Activated CD4-positive, alpha-beta T cell treated with anti-CD3 and anti-CD28 coated beads for 36 hours (primary cell): ENCODE data around the gene PRPF18. TPM values are rescaled to one million over a fixed set of nuclear protein-coding genes. Genes with fewer than 3 reads are reported as not detected.

ENCODE experiments used
- ATAC-seq: fragments of 200-7000 bp; cut with Tn5 transposase; one replicate; pipeline ENCODE4 v1.10.0; 2021; ENCODE audit warnings: mild to moderate bottlenecking, moderate library complexity
- CTCF ChIA-PET: fragments of 350-600 bp; sonication (Branson Sonifier 250); formaldehyde crosslinking; loops from one replicate; lab custom pipeline; 2021; ENCODE audit warnings: antibody characterized with exemption; lab: Charles Lee
- POLR2A ChIA-PET: fragments of 350-600 bp; sonication (Branson Sonifier 250); formaldehyde crosslinking; loops from one replicate; lab custom pipeline; 2021; ENCODE audit warnings: antibody characterized with exemption, inconsistent platforms; lab: Charles Lee
- DNase-seq: peaks from one replicate; pipeline ENCODE4 v3.0.0-alpha.2; 2020
- H3K27ac Mint-ChIP-seq: one replicate; pipeline ENCODE4 v1.8.0; 2021; ENCODE audit warnings: mixed read lengths
- H3K27me3 Mint-ChIP-seq: one replicate; pipeline ENCODE4 v1.8.0; 2021; ENCODE audit warnings: mixed read lengths
- H3K36me3 Mint-ChIP-seq: one replicate; pipeline ENCODE4 v1.8.0; 2021; ENCODE audit warnings: low read depth, mixed read lengths
- H3K4me1 Mint-ChIP-seq: one replicate; pipeline ENCODE4 v1.8.0; 2021; ENCODE audit warnings: mixed read lengths
- H3K4me3 Mint-ChIP-seq: one replicate; pipeline ENCODE4 v1.8.0; 2021; ENCODE audit warnings: mild to moderate bottlenecking, moderate library complexity, mixed read lengths
- H3K9me3 Mint-ChIP-seq: one replicate; pipeline ENCODE4 v1.8.0; 2021; ENCODE audit warnings: low read depth, mixed read lengths
- intact Hi-C, 2 experiments: fragments of 100-400 bp; cut with DNase I in 1 of 2; cut with micrococcal nuclease in 1 of 2; formaldehyde crosslinking; loops; one replicate each; pipeline versions ENCODE4 v1.14.2 to v1.15.1; 2022 to 2024; cut with DNase I, micrococcal nuclease
- total RNA-seq, 2 experiments: library from RNA; stranded (reverse); gene quantifications; one replicate each; pipeline ENCODE4 v1.2.3, GENCODE V29; 2021

PRPF18 gene
- total RNA-seq, 2 experiments from 2014 or later, result 21.0 to 22.1 TPM

GRCh38 chr10:13571541-13571940 lies 15.2 kb upstream of the PRPF18 start:
- Mint-ChIP-seq H3K4me3 (no peak overlapping the region), H3K27ac (no peak overlapping the region), H3K36me3 (no peaks in the 10 kb centered on the region), H3K4me1 (no peaks in the 10 kb centered on the region), H3K27me3 (peaks cover 13% of the 10 kb centered on the region), H3K9me3 (peaks cover 6% of the 10 kb centered on the region)
- ATAC-seq (no peak), DNase-seq (no peak)
- intact Hi-C loops, result no loop called here
- POLR2A ChIA-PET, result no interaction called here
- CTCF ChIA-PET, result interaction anchor here (0.8 kb wide), 1 partner anchor 1466 kb away, joined by 3 read pairs; no protein-coding TSS in a partner anchor

GRCh38 chr10:13573960-13574359 lies 12.8 kb upstream of the PRPF18 start:
- Mint-ChIP-seq H3K4me3 (no peak overlapping the region), H3K36me3 (no peaks in the 10 kb centered on the region), H3K9me3 (peaks cover 6% of the 10 kb centered on the region), H3K27me3 (peaks cover 14% of the 10 kb centered on the region), H3K4me1 (no peaks in the 10 kb centered on the region), H3K27ac (no peak overlapping the region)
- ChIA-PET CTCF (interaction anchor here (1.0 kb wide), 1 partner anchor 53 kb away, joined by 3 read pairs; no protein-coding TSS in a partner anchor), POLR2A (no interaction called here)
- intact Hi-C loops, result no loop called here
- ATAC-seq (no peak), DNase-seq (no peak)

- ChIA-PET CTCF (interaction anchor here (1.6 to 2.5 kb wide), 2 partner anchors 186 to 213 kb away, joined by 4 to 9 read pairs; no protein-coding TSS in a partner anchor), POLR2A (no interaction called here)
- H3K27me3 Mint-ChIP-seq, result peaks cover 13% of the 10 kb centered on the region
- H3K9me3 Mint-ChIP-seq, result no peaks in the 10 kb centered on the region
- H3K27ac Mint-ChIP-seq, result no peak overlapping the region
- no peak overlapping the region for H3K4me3 Mint-ChIP-seq
- peaks cover 26% of the 10 kb centered on the region for H3K4me1 Mint-ChIP-seq
- peaks cover 6% of the 10 kb centered on the region for H3K36me3 Mint-ChIP-seq
- DNase-seq (no peak), ATAC-seq (no peak)
- intact Hi-C loops, result loop anchor here (5.0 to 10.0 kb wide), 4 partner anchors 600 to 1388 kb away; partner anchors contain the start of genes CDC123 (in 1 of the 2), CDNF (in 1 of the 2), HSPA14 (in 1 of the 2) and MSANTD7 (in 1 of the 2)
Observed at GRCh38 chr10:13585195-13585751, 1.5 kb upstream of the PRPF18 start.

GRCh38 chr10:13585943-13586342 lies 822 bp upstream of the PRPF18 start:
- Mint-ChIP-seq H3K9me3 (no peaks in the 10 kb centered on the region), H3K4me1 (peaks cover 28% of the 10 kb centered on the region), H3K36me3 (peaks cover 6% of the 10 kb centered on the region), H3K4me3 (no peak overlapping the region), H3K27me3 (peaks cover 10% of the 10 kb centered on the region), H3K27ac (no peak overlapping the region)
- ATAC-seq (no peak), DNase-seq (no peak)
- intact Hi-C loops, result loop anchor here (1.0 to 10.0 kb wide), 10 partner anchors 192 to 1389 kb away; partner anchors contain the start of genes MCM10 (in 2 of the 2), CDC123 (in 1 of the 2), CDNF (in 1 of the 2) and HSPA14 (in 1 of the 2)
- POLR2A ChIA-PET, result no interaction called here
- CTCF ChIA-PET, result interaction anchor here (0.6 to 2.5 kb wide), 10 partner anchors 10 to 284 kb away, joined by 3 to 9 read pairs (median 4); no protein-coding TSS in a partner anchor

- Mint-ChIP-seq H3K36me3 (peaks cover 13% of the 10 kb centered on the region), H3K9me3 (no peaks in the 10 kb centered on the region), H3K4me3 (peak overlapping the region; percentile 99), H3K27me3 (peaks cover 4% of the 10 kb centered on the region), H3K4me1 (peaks cover 29% of the 10 kb centered on the region), H3K27ac (peak overlapping the region; percentile 95)
- ATAC-seq, result no peak
- peak; percentile 9 for DNase-seq
- POLR2A ChIA-PET, result no interaction called here
- CTCF ChIA-PET, result interaction anchor here (0.6 to 2.5 kb wide), 11 partner anchors 9 to 234 kb away, joined by 3 to 9 read pairs (median 4); no protein-coding TSS in a partner anchor
- intact Hi-C loops, result loop anchor here (2.0 to 10.0 kb wide), 5 partner anchors 427 to 1390 kb away; partner anchors contain the start of genes CDC123 (in 1 of the 2), CDNF (in 1 of the 2), HSPA14 (in 1 of the 2) and MCM10 (in 1 of the 2)
Observed at GRCh38 chr10:13587391-13587790, 626 bp downstream of the PRPF18 start.

- intact Hi-C loops, result loop anchor here (5.0 to 10.0 kb wide), 4 partner anchors 595 to 1392 kb away; partner anchors contain the start of genes CDC123 (in 1 of the 2), CDNF (in 1 of the 2), HSPA14 (in 1 of the 2) and MSANTD7 (in 1 of the 2)
- H3K27ac Mint-ChIP-seq, result no peak overlapping the region
- POLR2A ChIA-PET, result no interaction called here
- peaks cover 31% of the 10 kb centered on the region for H3K4me1 Mint-ChIP-seq
- no peaks in the 10 kb centered on the region for H3K27me3 Mint-ChIP-seq
- CTCF ChIA-PET, result interaction anchor here (0.8 to 1.3 kb wide), 2 partner anchors 10 to 217 kb away, joined by 3 to 4 read pairs; no protein-coding TSS in a partner anchor
- peaks cover 23% of the 10 kb centered on the region for H3K36me3 Mint-ChIP-seq
- ATAC-seq (no peak), DNase-seq (no peak)
- no peak overlapping the region for H3K4me3 Mint-ChIP-seq
- no peaks in the 10 kb centered on the region for H3K9me3 Mint-ChIP-seq
Observed at GRCh38 chr10:13589316-13589715, 2.6 kb downstream of the PRPF18 start.

GRCh38 chr10:13590886-13591285 lies 4.1 kb downstream of the PRPF18 start:
- H3K36me3 Mint-ChIP-seq, result peaks cover 26% of the 10 kb centered on the region
- no peak overlapping the region for H3K27ac Mint-ChIP-seq
- ChIA-PET POLR2A (interaction anchor here (0.5 to 0.6 kb wide), 2 partner anchors 31 to 289 kb away, joined by 3 to 6 read pairs; no protein-coding TSS in a partner anchor), CTCF (interaction anchor here (1.0 to 1.4 kb wide), 3 partner anchors 9 to 25 kb away, joined by 3 to 5 read pairs (median 4); no protein-coding TSS in a partner anchor)
- no peaks in the 10 kb centered on the region for H3K9me3 Mint-ChIP-seq
- H3K4me3 Mint-ChIP-seq, result no peak overlapping the region
- intact Hi-C loops, result no loop called here
- DNase-seq (no peak), ATAC-seq (no peak)
- H3K27me3 Mint-ChIP-seq, result no peaks in the 10 kb centered on the region
- H3K4me1 Mint-ChIP-seq, result peaks cover 31% of the 10 kb centered on the region

GRCh38 chr10:13592306-13592705 lies 5.5 kb downstream of the PRPF18 start:
- ATAC-seq (no peak), DNase-seq (no peak)
- ChIA-PET CTCF (interaction anchor here (1.0 kb wide), 1 partner anchor 12 kb away, joined by 4 read pairs; no protein-coding TSS in a partner anchor), POLR2A (no interaction called here)
- H3K9me3 Mint-ChIP-seq, result no peaks in the 10 kb centered on the region
- peaks cover 24% of the 10 kb centered on the region for H3K4me1 Mint-ChIP-seq
- no peaks in the 10 kb centered on the region for H3K27me3 Mint-ChIP-seq
- no peak overlapping the region for H3K27ac Mint-ChIP-seq
- H3K4me3 Mint-ChIP-seq, result no peak overlapping the region
- H3K36me3 Mint-ChIP-seq, result peaks cover 28% of the 10 kb centered on the region
- intact Hi-C loops, result no loop called here

- Mint-ChIP-seq H3K4me3 (no peak overlapping the region), H3K27ac (no peak overlapping the region), H3K36me3 (peaks cover 33% of the 10 kb centered on the region), H3K4me1 (peaks cover 16% of the 10 kb centered on the region), H3K9me3 (no peaks in the 10 kb centered on the region), H3K27me3 (no peaks in the 10 kb centered on the region)
- no peak for ATAC-seq
- CTCF ChIA-PET, result no interaction called here
- intact Hi-C loops, result no loop called here
- no peak for DNase-seq
- POLR2A ChIA-PET, result interaction anchor here (0.6 kb wide), 1 partner anchor 485 kb away, joined by 3 read pairs; no protein-coding TSS in a partner anchor
Observed at GRCh38 chr10:13593535-13593934, 6.8 kb downstream of the PRPF18 start.

- Mint-ChIP-seq H3K4me1 (peaks cover 9% of the 10 kb centered on the region), H3K27ac (no peak overlapping the region), H3K4me3 (no peak overlapping the region), H3K27me3 (no peaks in the 10 kb centered on the region), H3K36me3 (peaks cover 37% of the 10 kb centered on the region), H3K9me3 (no peaks in the 10 kb centered on the region)
- no peak for ATAC-seq
- no peak for DNase-seq
- intact Hi-C loops, result no loop called here
- ChIA-PET POLR2A (no interaction called here), CTCF (no interaction called here)
Observed at GRCh38 chr10:13594641-13595040, 7.9 kb downstream of the PRPF18 start.

- intact Hi-C loops, result no loop called here
- ATAC-seq (no peak), DNase-seq (no peak)
- POLR2A ChIA-PET, result no interaction called here
- CTCF ChIA-PET, result interaction anchor here (1.0 kb wide), 1 partner anchor 11 kb away, joined by 3 read pairs; the partner anchor contains the start of gene PRPF18
- no peaks in the 10 kb centered on the region for H3K9me3 Mint-ChIP-seq
- peaks cover 4% of the 10 kb centered on the region for H3K4me1 Mint-ChIP-seq
- no peak overlapping the region for H3K27ac Mint-ChIP-seq
- peaks cover 34% of the 10 kb centered on the region for H3K36me3 Mint-ChIP-seq
- no peaks in the 10 kb centered on the region for H3K27me3 Mint-ChIP-seq
- no peak overlapping the region for H3K4me3 Mint-ChIP-seq
Observed at GRCh38 chr10:13597909-13598308, 11.1 kb downstream of the PRPF18 start.
